RWPE2 (cell line): ENCODE data around the gene TRMT61A.
A peak's percentile ranks its signal among the peaks of the same experiment; 100 is the strongest.

Experiments used
- ATAC-seq: fragments of 200-7000 bp; cut with Tn5 transposase; 3 replicates; pipeline ENCODE4 v1.9.1; 2021; ENCODE audit warnings: low read depth
- DNase-seq: peaks from one replicate; pipeline ENCODE4 v3.0.0-alpha.2; 2020; ENCODE audit warnings: low spot score
- H3K27ac ChIP-seq: fragments of 450-650 bp; 2 replicates; pipeline ENCODE4 v1.5.1; 2017; ENCODE audit warnings: mild to moderate bottlenecking; ENCODE audit not compliant: poor library complexity, severe bottlenecking
- H3K27me3 ChIP-seq: fragments of 250-450 bp; sonication (Bioruptor Pico); 2 replicates; pipeline ENCODE4 v1.5.1; 2021; ENCODE audit warnings: mild to moderate bottlenecking, moderate library complexity; ENCODE audit not compliant: insufficient read depth, poor library complexity, severe bottlenecking
- H3K36me3 ChIP-seq: fragments of 250-450 bp; sonication (Bioruptor Pico); 2 replicates; pipeline ENCODE4 v1.5.1; 2020; ENCODE audit warnings: low read depth, mild to moderate bottlenecking, moderate library complexity
- H3K4me1 ChIP-seq: fragments of 250-450 bp; sonication (Bioruptor Pico); 2 replicates; pipeline ENCODE4 v1.5.1; 2021; ENCODE audit warnings: mild to moderate bottlenecking, moderate library complexity; ENCODE audit not compliant: insufficient read depth, poor library complexity, severe bottlenecking
- H3K4me3 ChIP-seq: fragments of 250-450 bp; sonication (Bioruptor Pico); 2 replicates; pipeline ENCODE4 v1.5.1; 2021; ENCODE audit warnings: mild to moderate bottlenecking, moderate library complexity; ENCODE audit not compliant: severe bottlenecking
- H3K9me3 ChIP-seq: fragments of 250-450 bp; sonication (Bioruptor Pico); 2 replicates; pipeline ENCODE4 v1.5.1; 2021; ENCODE audit warnings: mild to moderate bottlenecking, moderate library complexity; ENCODE audit not compliant: severe bottlenecking
- CTCF ChIP-seq: fragments of 450-650 bp; IDR thresholded peaks from one replicate; pipeline ENCODE4 v1.5.1; 2017; ENCODE audit warnings: mild to moderate bottlenecking, moderate library complexity; ENCODE audit not compliant: poor library complexity, severe bottlenecking

The TRMT61A gene

GRCh38 chr14:103496776-103497175, 32.2 kb upstream of the TRMT61A start:
- H3K27ac ChIP-seq = no peak overlapping the region
- DNase-seq (no peak), ATAC-seq (no peak)
- no peaks in the 10 kb centered on the region for H3K27me3 ChIP-seq
- no peaks in the 10 kb centered on the region for H3K9me3 ChIP-seq
- peaks cover 98% of the 10 kb centered on the region for H3K36me3 ChIP-seq
- no peaks in the 10 kb centered on the region for H3K4me1 ChIP-seq
- TF ChIP-seq CTCF = no peak
- H3K4me3 ChIP-seq = no peak overlapping the region

- Histone ChIP-seq H3K9me3 (no peaks in the 10 kb centered on the region), H3K27ac (no peak overlapping the region), H3K4me3 (no peak overlapping the region), H3K36me3 (peaks cover 98% of the 10 kb centered on the region), H3K4me1 (no peaks in the 10 kb centered on the region), H3K27me3 (no peaks in the 10 kb centered on the region)
- peak; percentile 39 for ATAC-seq
- DNase-seq = no peak
- TF ChIP-seq CTCF = no peak
Observed at GRCh38 chr14:103499709-103500108, 29.3 kb upstream of the TRMT61A start.

GRCh38 chr14:103500148-103500990, 28.6 kb upstream of the TRMT61A start:
- DNase-seq = no peak
- peak; percentile 99 for TF ChIP-seq CTCF
- H3K36me3 ChIP-seq = peaks cover 98% of the 10 kb centered on the region
- H3K27me3 ChIP-seq = no peaks in the 10 kb centered on the region
- peak; percentile 84 for ATAC-seq
- H3K27ac ChIP-seq = no peak overlapping the region
- H3K4me1 ChIP-seq = no peaks in the 10 kb centered on the region
- no peaks in the 10 kb centered on the region for H3K9me3 ChIP-seq
- H3K4me3 ChIP-seq = no peak overlapping the region

GRCh38 chr14:103501041-103501870, 27.7 kb upstream of the TRMT61A start:
- Histone ChIP-seq H3K36me3 (peaks cover 93% of the 10 kb centered on the region), H3K9me3 (no peaks in the 10 kb centered on the region), H3K4me1 (no peaks in the 10 kb centered on the region), H3K27me3 (no peaks in the 10 kb centered on the region), H3K4me3 (no peak overlapping the region), H3K27ac (no peak overlapping the region)
- TF ChIP-seq CTCF = no peak
- ATAC-seq (no peak), DNase-seq (no peak)
